OCI-LY7 (cell line): ENCODE measurements around the gene KANSL1. TPM values are rescaled to one million over a fixed set of nuclear protein-coding genes. Genes with fewer than 3 reads are reported as not detected.

ENCODE experiments used
- BruUV-seq: library from RNA; stranded (reverse); fragments of 400-500 nt; replicated peaks from 2 replicates; lab custom pipeline; 2021; lab: Mats Ljungman, UMichigan
- CTCF ChIA-PET: fragments of 300-600 bp; sonication (Branson Sonifier 250); formaldehyde crosslinking; loops from one replicate; lab custom pipeline; 2022; ENCODE audit warnings: antibody characterized with exemption; ENCODE audit not compliant: unreplicated experiment; lab: Charles Lee
- POLR2A ChIA-PET: fragments of 300-600 bp; sonication (Branson Sonifier 250); formaldehyde crosslinking; loops from one replicate; lab custom pipeline; 2022; ENCODE audit warnings: antibody characterized with exemption; lab: Charles Lee
- DNase-seq: peaks from one replicate; pipeline ENCODE4 v3.0.0-alpha.2; 2015; ENCODE audit warnings: low spot score
- H2AFZ ChIP-seq: fragments of 200-600 bp; sonication (generic), shearing (Covaris generic); 2 replicates; pipeline ENCODE4 v1.6.1; 2014; ENCODE audit warnings: mild to moderate bottlenecking, antibody characterized with exemption, low read length, moderate library complexity
- H3K27ac ChIP-seq: fragments of 200-600 bp; sonication (generic); 2 replicates; pipeline ENCODE4 v1.5.1; 2014; ENCODE audit warnings: mixed run types, low read depth, mild to moderate bottlenecking, moderate library complexity, low read length, inconsistent platforms; ENCODE audit not compliant: poor library complexity, severe bottlenecking
- H3K36me3 ChIP-seq: fragments of 200-600 bp; sonication (generic); 2 replicates; pipeline ENCODE4 v1.6.1; 2014; ENCODE audit warnings: mild to moderate bottlenecking, antibody characterized with exemption, low read length, moderate library complexity, mixed read lengths; ENCODE audit not compliant: insufficient read depth
- H3K4me1 ChIP-seq: fragments of 200-600 bp; sonication (generic); 2 replicates; pipeline ENCODE4 v1.5.1; 2014; ENCODE audit warnings: mild to moderate bottlenecking, low read length; ENCODE audit not compliant: insufficient read depth, poor library complexity, severe bottlenecking
- H3K4me2 ChIP-seq: fragments of 200-600 bp; sonication (generic); 2 replicates; pipeline ENCODE4 v1.6.1; 2014; ENCODE audit warnings: mild to moderate bottlenecking, low read length
- H3K4me3 ChIP-seq: fragments of 200-600 bp; sonication (generic); 2 replicates; pipeline ENCODE4 v1.5.1; 2014; ENCODE audit warnings: mild to moderate bottlenecking, low read depth, low read length; ENCODE audit not compliant: poor library complexity, severe bottlenecking
- H3K79me2 ChIP-seq: fragments of 200-600 bp; sonication (generic); 2 replicates; pipeline ENCODE4 v1.6.1; 2016; ENCODE audit warnings: low read depth, mild to moderate bottlenecking, low read length, moderate library complexity, mixed read lengths; ENCODE audit not compliant: insufficient read depth
- H3K9me2 ChIP-seq: fragments of 200-600 bp; sonication (generic); 2 replicates; pipeline ENCODE4 v1.6.1; 2016; ENCODE audit warnings: mild to moderate bottlenecking, low read length, mixed read lengths; ENCODE audit not compliant: insufficient read depth
- H3K9me3 ChIP-seq: fragments of 200-600 bp; sonication (generic); 2 replicates; pipeline ENCODE4 v1.6.1; 2014; ENCODE audit warnings: mild to moderate bottlenecking, mixed run types, low read length, mixed read lengths
- H4K20me1 ChIP-seq: fragments of 200-600 bp; sonication (generic); 2 replicates; pipeline ENCODE4 v1.6.1; 2014; ENCODE audit warnings: mild to moderate bottlenecking, antibody characterized with exemption, low read length, moderate library complexity, mixed read lengths; ENCODE audit not compliant: insufficient read depth
- CTCF ChIP-seq: fragments of 200-600 bp; sonication (generic); conservative IDR thresholded peaks from 2 replicates; pipeline ENCODE4 v1.5.1; 2014; ENCODE audit warnings: mild to moderate bottlenecking, antibody characterized with exemption, low read length, moderate library complexity, mixed read lengths
- EZH2phosphoT487 ChIP-seq: fragments of 200-600 bp; sonication (generic); IDR thresholded peaks from 2 replicates; pipeline ENCODE4 v1.6.1; 2018; ENCODE audit warnings: low read depth, borderline replicate concordance, mild to moderate bottlenecking, mixed run types, antibody characterized with exemption, low read length, moderate library complexity, mixed read lengths
- intact Hi-C: fragments of 100-400 bp; cut with micrococcal nuclease; formaldehyde crosslinking; loops from one replicate; pipeline ENCODE4 v1.10.0; 2022; ENCODE audit not compliant: unreplicated experiment
- total RNA-seq, 2 experiments: library from RNA; depleted of rRNA in 1 of 2; stranded (reverse); fragments of >200 nt in 1 of 2; shearing (Covaris generic) in 1 of 2; gene quantifications; 2 replicates each; pipeline ENCODE4 v1.2.3, GENCODE V29; 2014 to 2022

KANSL1 gene
- total RNA-seq, 2 experiments from 2014 or later, result 96.9 to 129 TPM

- H2AFZ ChIP-seq, result no peak overlapping the region
- no peak overlapping the region for H3K4me3 ChIP-seq
- intact Hi-C loops, result no loop called here
- ChIA-PET CTCF (no interaction called here), POLR2A (interaction anchor here (0.9 kb wide), 1 partner anchor 79 kb away, joined by 3 read pairs; no protein-coding TSS in a partner anchor)
- H3K4me2 ChIP-seq, result no peak overlapping the region
- no peak for TF ChIP-seq EZH2phosphoT487
- TF ChIP-seq CTCF, result no peak
- H3K4me1 ChIP-seq, result peaks cover 22% of the 10 kb centered on the region
- peaks cover 7% of the 10 kb centered on the region; the same call in 1 of the 2 replicates for H3K36me3 ChIP-seq
- H3K9me3 ChIP-seq, result no peaks in the 10 kb centered on the region
- H3K79me2 ChIP-seq, result peaks cover 99% of the 10 kb centered on the region
- no peaks in the 10 kb centered on the region for H3K9me2 ChIP-seq
- no peak for DNase-seq
- no TSS peak for BruUV-seq
- H4K20me1 ChIP-seq, result peaks cover 48% of the 10 kb centered on the region
- no peak overlapping the region for H3K27ac ChIP-seq
These were observed 74.3 kb downstream of the KANSL1 start for GRCh38 chr17:46118964-46119363.

- BruUV-seq, result no TSS peak
- Histone ChIP-seq H3K4me3 (no peak overlapping the region), H4K20me1 (peaks cover 52% of the 10 kb centered on the region), H3K27ac (no peak overlapping the region), H3K9me2 (no peaks in the 10 kb centered on the region), H2AFZ (no peak overlapping the region), H3K79me2 (peaks cover 99% of the 10 kb centered on the region), H3K4me1 (peaks cover 22% of the 10 kb centered on the region), H3K36me3 (peaks cover 11% of the 10 kb centered on the region; the same call in 1 of the 2 replicates), H3K4me2 (no peak overlapping the region), H3K9me3 (no peaks in the 10 kb centered on the region)
- no peak for TF ChIP-seq EZH2phosphoT487
- TF ChIP-seq CTCF, result no peak
- DNase-seq, result no peak
- POLR2A ChIA-PET, result interaction anchor here (0.9 kb wide), 1 partner anchor 80 kb away, joined by 3 read pairs; no protein-coding TSS in a partner anchor
- CTCF ChIA-PET, result no interaction called here
- intact Hi-C loops, result no loop called here
These were observed 75.2 kb downstream of the KANSL1 start for GRCh38 chr17:46117850-46118696.

- POLR2A ChIA-PET, result no interaction called here
- TF ChIP-seq CTCF (no peak), EZH2phosphoT487 (no peak)
- Histone ChIP-seq H3K4me1 (peaks cover 15% of the 10 kb centered on the region), H3K36me3 (peaks cover 13% of the 10 kb centered on the region; the same call in 1 of the 2 replicates), H3K79me2 (peaks cover 94% of the 10 kb centered on the region), H2AFZ (no peak overlapping the region), H3K4me3 (no peak overlapping the region), H4K20me1 (peaks cover 46% of the 10 kb centered on the region), H3K9me3 (no peaks in the 10 kb centered on the region), H3K9me2 (no peaks in the 10 kb centered on the region), H3K27ac (no peak overlapping the region), H3K4me2 (no peak overlapping the region)
- DNase-seq, result no peak
- BruUV-seq, result no TSS peak
- CTCF ChIA-PET, result no interaction called here
- intact Hi-C loops, result no loop called here
These were observed 76.1 kb downstream of the KANSL1 start for GRCh38 chr17:46117117-46117516.
